Retinal pigment epithelial cell (primary cell): Measurements from ENCODE around the gene KRT3.

Experiments used
- DNase-seq: peaks from one replicate; pipeline ENCODE4 v3.0.0-alpha.2; 2010; ENCODE audit warnings: low read depth
- H3K4me3 ChIP-seq: 2 replicates; pipeline ENCODE4 v1.5.1; 2011; ENCODE audit warnings: mild to moderate bottlenecking, low read length, control low read depth, moderate library complexity
- TF ChIP-seq, protein P1 (sequence below): conservative IDR thresholded peaks from 2 replicates; pipeline ENCODE4 v1.5.1; 2011; ENCODE audit warnings: low read depth, low read length, control low read depth, inconsistent platforms

KRT3 gene

DNA sequence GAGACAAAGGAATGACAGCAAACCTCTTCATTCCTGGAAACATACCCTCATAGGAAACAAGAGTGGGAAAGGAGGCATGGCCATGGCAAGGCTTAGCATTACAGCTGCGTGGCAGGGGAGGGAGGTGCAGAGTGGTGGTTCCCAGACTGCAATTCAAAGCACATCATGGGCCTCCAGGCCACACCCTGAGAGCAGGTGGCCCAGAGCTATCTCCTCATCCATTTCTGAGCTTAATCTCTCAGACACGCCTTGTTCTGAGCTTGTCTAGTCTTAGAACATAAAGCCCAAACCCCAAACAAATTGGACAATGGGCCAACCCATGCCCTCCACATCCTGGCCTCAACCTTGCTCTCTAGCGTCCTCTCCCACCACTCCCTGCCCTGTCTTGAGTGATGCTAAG lies 5.9 kb upstream of the KRT3 start:
- DNase-seq = no peak
- no peak overlapping the region for H3K4me3 ChIP-seq
- TF ChIP-seq, protein P1, sequence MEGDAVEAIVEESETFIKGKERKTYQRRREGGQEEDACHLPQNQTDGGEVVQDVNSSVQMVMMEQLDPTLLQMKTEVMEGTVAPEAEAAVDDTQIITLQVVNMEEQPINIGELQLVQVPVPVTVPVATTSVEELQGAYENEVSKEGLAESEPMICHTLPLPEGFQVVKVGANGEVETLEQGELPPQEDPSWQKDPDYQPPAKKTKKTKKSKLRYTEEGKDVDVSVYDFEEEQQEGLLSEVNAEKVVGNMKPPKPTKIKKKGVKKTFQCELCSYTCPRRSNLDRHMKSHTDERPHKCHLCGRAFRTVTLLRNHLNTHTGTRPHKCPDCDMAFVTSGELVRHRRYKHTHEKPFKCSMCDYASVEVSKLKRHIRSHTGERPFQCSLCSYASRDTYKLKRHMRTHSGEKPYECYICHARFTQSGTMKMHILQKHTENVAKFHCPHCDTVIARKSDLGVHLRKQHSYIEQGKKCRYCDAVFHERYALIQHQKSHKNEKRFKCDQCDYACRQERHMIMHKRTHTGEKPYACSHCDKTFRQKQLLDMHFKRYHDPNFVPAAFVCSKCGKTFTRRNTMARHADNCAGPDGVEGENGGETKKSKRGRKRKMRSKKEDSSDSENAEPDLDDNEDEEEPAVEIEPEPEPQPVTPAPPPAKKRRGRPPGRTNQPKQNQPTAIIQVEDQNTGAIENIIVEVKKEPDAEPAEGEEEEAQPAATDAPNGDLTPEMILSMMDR = no peak

- DNase-seq = no peak
- no peak overlapping the region for H3K4me3 ChIP-seq
- TF ChIP-seq, protein P1 = no peak
Measured at GRCh38 chr12:52800259-52800917, 4.5 kb upstream of the KRT3 start.

DNA sequence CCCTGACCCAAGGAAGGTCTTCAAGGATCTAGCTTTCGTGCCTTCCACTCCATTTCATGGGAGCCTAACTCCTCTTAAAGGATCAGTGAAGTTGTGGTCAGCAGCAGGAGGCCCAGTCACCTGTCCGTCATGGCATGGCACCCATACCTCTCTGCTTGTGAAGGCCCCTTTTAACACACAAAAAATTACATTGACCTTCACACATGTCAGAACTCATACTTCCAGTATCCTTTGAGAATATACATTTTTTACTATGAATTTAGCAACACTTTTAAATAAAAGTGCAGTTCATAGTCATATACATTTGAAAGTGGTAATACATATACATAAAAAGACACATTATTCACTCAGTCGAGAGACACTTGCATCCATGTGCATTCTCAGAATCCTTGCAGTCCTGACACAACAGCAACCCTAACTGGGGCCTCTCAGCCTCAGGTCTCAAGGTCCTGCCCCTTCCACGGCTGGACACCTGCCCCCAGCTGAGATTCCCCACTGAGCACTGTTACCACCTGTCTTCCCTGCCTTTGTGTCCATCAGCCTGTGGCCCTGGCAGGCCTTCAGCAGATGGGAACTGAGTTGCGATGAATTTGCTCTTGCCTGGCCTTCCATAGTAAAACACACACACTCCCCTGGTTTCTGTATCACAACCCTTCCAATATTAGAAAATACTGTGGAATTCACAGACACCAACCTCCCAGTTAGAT lies 3.7 kb upstream of the KRT3 start:
- TF ChIP-seq, protein P1 = no peak
- H3K4me3 ChIP-seq = no peak overlapping the region
- no peak for DNase-seq

- TF ChIP-seq, protein P1 = no peak
- no peak for DNase-seq
- no peak overlapping the region for H3K4me3 ChIP-seq
Measured at GRCh38 chr12:52798671-52799504, 3.0 kb upstream of the KRT3 start.

GRCh38 chr12:52798003-52798670 lies 2.2 kb upstream of the KRT3 start:
- TF ChIP-seq, protein P1 = no peak
- no peak overlapping the region for H3K4me3 ChIP-seq
- DNase-seq = no peak

- no peak overlapping the region for H3K4me3 ChIP-seq
- TF ChIP-seq, protein P1 = no peak
- no peak for DNase-seq
Measured at GRCh38 chr12:52797529-52797894, 1.6 kb upstream of the KRT3 start.
